Liver (tissue), 3 donors: ENCODE measurements around the gene TRAK1.

Experiments
- GABPA ChIP-seq, 2 donors: IDR thresholded peaks in 1 of 2; conservative IDR thresholded peaks in 1 of 2; 2 replicates each; pipeline ENCODE4 v1.6.1; 2016; ENCODE audit warnings: antibody characterized with exemption in 2 of 2, mild to moderate bottlenecking in 1 of 2, moderate library complexity in 1 of 2
- HNF4A ChIP-seq, 2 donors: conservative IDR thresholded peaks; 2 replicates each; pipeline ENCODE4 v1.6.1; 2016; ENCODE audit warnings: antibody characterized with exemption in 2 of 2, mild to moderate bottlenecking in 2 of 2
- RAD21 ChIP-seq, 2 donors: IDR thresholded peaks; 2 replicates each; pipeline ENCODE4 v1.6.1; 2016; ENCODE audit warnings: antibody characterized with exemption in 2 of 2, mild to moderate bottlenecking in 2 of 2
- REST ChIP-seq: IDR thresholded peaks from 2 replicates; pipeline ENCODE4 v1.6.1; 2016; ENCODE audit warnings: antibody characterized with exemption, mild to moderate bottlenecking
- SP1 ChIP-seq: IDR thresholded peaks from 2 replicates; pipeline ENCODE4 v1.6.1; 2018; ENCODE audit warnings: antibody characterized with exemption, mild to moderate bottlenecking
- TAF1 ChIP-seq: conservative IDR thresholded peaks from 2 replicates; pipeline ENCODE4 v1.6.1; 2016; ENCODE audit warnings: antibody characterized with exemption, mild to moderate bottlenecking
- TF ChIP-seq, protein P1 (sequence below): fragments of 150-350 bp; IDR thresholded peaks from 2 replicates; pipeline ENCODE4 v1.5.1; 2017; ENCODE audit warnings: improper control_type of control experiment, low read depth, low read length; ENCODE audit not compliant: missing input control
- TF ChIP-seq, protein P2 (sequence below): IDR thresholded peaks from 2 replicates; pipeline ENCODE4 v1.6.1; 2016; ENCODE audit warnings: antibody characterized with exemption
- donor health status: healthy.
- donor health status: healthy.

DNA sequence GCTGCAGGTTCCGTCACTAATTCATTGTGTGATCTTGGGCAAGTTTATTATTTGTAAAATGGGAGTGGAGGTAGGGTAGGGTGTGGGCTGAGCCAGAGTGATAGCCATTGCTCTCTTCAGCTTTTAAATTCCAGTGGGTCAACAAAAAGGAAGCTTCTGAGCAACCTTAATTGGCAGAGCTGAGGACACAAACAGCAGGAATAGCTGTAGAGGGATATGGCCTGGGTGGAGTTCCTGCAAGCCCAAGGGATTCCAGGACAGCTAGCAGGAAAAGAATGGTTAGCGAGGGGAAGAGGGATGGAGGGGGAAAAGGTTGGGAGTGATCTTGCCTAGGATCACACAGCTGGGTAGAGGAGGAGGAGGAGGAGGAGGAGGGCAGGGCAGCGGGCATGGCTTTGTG is 163.4 kb downstream of the TRAK1 start:
- TF ChIP-seq, protein P1, sequence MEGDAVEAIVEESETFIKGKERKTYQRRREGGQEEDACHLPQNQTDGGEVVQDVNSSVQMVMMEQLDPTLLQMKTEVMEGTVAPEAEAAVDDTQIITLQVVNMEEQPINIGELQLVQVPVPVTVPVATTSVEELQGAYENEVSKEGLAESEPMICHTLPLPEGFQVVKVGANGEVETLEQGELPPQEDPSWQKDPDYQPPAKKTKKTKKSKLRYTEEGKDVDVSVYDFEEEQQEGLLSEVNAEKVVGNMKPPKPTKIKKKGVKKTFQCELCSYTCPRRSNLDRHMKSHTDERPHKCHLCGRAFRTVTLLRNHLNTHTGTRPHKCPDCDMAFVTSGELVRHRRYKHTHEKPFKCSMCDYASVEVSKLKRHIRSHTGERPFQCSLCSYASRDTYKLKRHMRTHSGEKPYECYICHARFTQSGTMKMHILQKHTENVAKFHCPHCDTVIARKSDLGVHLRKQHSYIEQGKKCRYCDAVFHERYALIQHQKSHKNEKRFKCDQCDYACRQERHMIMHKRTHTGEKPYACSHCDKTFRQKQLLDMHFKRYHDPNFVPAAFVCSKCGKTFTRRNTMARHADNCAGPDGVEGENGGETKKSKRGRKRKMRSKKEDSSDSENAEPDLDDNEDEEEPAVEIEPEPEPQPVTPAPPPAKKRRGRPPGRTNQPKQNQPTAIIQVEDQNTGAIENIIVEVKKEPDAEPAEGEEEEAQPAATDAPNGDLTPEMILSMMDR = no peak
- TF ChIP-seq SP1 (no peak), REST (no peak), TAF1 (no peak), GABPA (IDR thresholded peaks at IDR 0.05 in 1 of 2, conservative IDR thresholded peaks at IDR 0.05 in 1 of 2) (no peak), HNF4A (conservative IDR thresholded peaks at IDR 0.05) (no peak), RAD21 (IDR thresholded peaks at IDR 0.05) (no peak)
- TF ChIP-seq, protein P2, sequence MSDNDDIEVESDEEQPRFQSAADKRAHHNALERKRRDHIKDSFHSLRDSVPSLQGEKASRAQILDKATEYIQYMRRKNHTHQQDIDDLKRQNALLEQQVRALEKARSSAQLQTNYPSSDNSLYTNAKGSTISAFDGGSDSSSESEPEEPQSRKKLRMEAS = no peak
